Esophagus squamous epithelium (tissue), 5 donors: ENCODE data around the gene PLEKHG4. TPM values are rescaled to one million over a fixed set of nuclear protein-coding genes. Genes with fewer than 3 reads are reported as not detected.
A peak's percentile ranks its signal among the peaks of the same experiment; 100 is the strongest.

ENCODE experiments used
- DNase-seq: peaks from one replicate; lab custom pipeline; 2025; lab: John Stamatoyannopoulos, UW
- H3K27ac ChIP-seq, 4 donors: fragments of 200-600 bp; sonication (generic); one replicate each; pipeline ENCODE4 v1.5.1; 2016 to 2019; ENCODE audit warnings: mild to moderate bottlenecking in 1 of 4
- H3K27me3 ChIP-seq, 4 donors: fragments of 200-600 bp; sonication (generic); 1 replicate in 3 of 4; 2 replicates in 1 of 4; pipeline versions ENCODE4 v1.5.1 to v1.6.0; 2017 to 2021; ENCODE audit warnings: antibody characterized with exemption in 1 of 4
- H3K36me3 ChIP-seq, 3 donors: fragments of 200-600 bp; sonication (generic); one replicate each; pipeline ENCODE4 v1.5.1; 2016 to 2019
- H3K4me1 ChIP-seq, 3 donors: fragments of 200-600 bp; sonication (generic); one replicate each; pipeline ENCODE4 v1.5.1; 2017 to 2019
- H3K4me3 ChIP-seq, 4 donors: fragments of 200-600 bp; sonication (generic); 1 replicate in 3 of 4; 2 replicates in 1 of 4; pipeline ENCODE4 v1.5.1; 2016 to 2019; ENCODE audit warnings: mild to moderate bottlenecking in 2 of 4, moderate library complexity in 1 of 4
- H3K9me3 ChIP-seq, 3 donors: fragments of 200-600 bp; sonication (generic); one replicate each; pipeline ENCODE4 v1.5.1; 2016 to 2019
- POLR2A ChIP-seq, 4 donors: fragments of 450-650 bp; IDR thresholded peaks; one replicate each; pipeline ENCODE4 v1.6.1; 2017; ENCODE audit warnings: antibody characterized with exemption in 4 of 4, mild to moderate bottlenecking in 4 of 4, moderate library complexity in 3 of 4
- WGBS, 2 donors: methylation state at CpG; one replicate each; pipeline ENCODE4 v1.1.5; 2018; 5-methylcytosine and 5-hydroxymethylcytosine counted together
- intact Hi-C: fragments of 100-400 bp; cut with DNase I; formaldehyde crosslinking; loops from one replicate; pipeline ENCODE4 v1.15.0; 2022
- total RNA-seq, 4 donors: library from RNA; depleted of rRNA; stranded (reverse); fragments of >200 nt; gene quantifications; one replicate each; pipeline ENCODE4 v1.1.0, GENCODE V29; 2016
- TF ChIP-seq, protein P1 (sequence below), 6 experiments: fragments of 450-650 bp in 4 of 6; fragments of 200-600 bp in 2 of 6; sonication (generic) in 2 of 6; IDR thresholded peaks; one replicate each; pipeline ENCODE4 v1.5.1; 2016 to 2019; ENCODE audit warnings: antibody characterized with exemption in 6 of 6, mild to moderate bottlenecking in 4 of 6, moderate library complexity in 4 of 6
- donor health status: DM: yes; HTN: yes; CAD: no.

The PLEKHG4 gene
- total RNA-seq, 4 donors from 2014 or later = 5.0 to 11.4 (median 7.5) TPM

DNA sequence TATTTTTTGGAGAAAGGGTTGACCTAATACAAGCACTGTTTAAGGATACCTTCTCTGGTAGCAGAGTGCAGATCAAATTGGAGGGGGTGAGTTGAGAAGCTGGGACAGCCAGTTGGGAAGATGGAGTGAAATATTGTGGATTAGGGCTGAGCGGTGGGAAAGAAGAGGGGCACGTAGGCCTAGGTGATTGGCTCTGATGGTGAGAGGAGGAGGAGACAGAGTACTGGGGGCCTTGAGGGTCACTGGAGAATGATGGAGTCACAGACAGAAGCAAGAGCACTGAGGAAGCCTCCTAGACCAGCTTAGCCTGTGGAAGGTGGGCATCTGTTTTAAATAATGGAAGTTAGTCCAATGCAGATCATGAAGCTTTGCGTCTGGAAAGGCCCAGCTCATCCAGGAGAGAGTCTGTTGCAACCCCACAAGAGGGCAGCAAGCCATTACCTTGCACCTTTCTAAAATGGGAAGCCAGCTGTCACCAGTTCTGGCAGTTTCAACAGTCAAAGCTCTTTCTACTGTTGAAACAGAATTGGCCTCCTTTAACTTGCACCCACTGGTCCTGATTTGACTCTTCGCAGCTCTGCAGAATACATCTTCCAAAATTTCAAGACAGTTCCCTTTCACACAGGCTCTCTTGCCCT lies 18.8 kb upstream of the PLEKHG4 start:
- Histone ChIP-seq H3K4me1 (no peaks in the 10 kb centered on the region), H3K36me3 (no peaks in the 10 kb centered on the region), H3K27ac (no peak overlapping the region), H3K27me3 (peaks cover 0 to 36% (median 0%) of the 10 kb centered on the region in 4 donors), H3K4me3 (no peak overlapping the region), H3K9me3 (no peaks in the 10 kb centered on the region)
- intact Hi-C loops = no loop called here
- no peak for DNase-seq
- no peak for TF ChIP-seq POLR2A (IDR thresholded peaks at IDR 0.05)
- TF ChIP-seq, protein P1, sequence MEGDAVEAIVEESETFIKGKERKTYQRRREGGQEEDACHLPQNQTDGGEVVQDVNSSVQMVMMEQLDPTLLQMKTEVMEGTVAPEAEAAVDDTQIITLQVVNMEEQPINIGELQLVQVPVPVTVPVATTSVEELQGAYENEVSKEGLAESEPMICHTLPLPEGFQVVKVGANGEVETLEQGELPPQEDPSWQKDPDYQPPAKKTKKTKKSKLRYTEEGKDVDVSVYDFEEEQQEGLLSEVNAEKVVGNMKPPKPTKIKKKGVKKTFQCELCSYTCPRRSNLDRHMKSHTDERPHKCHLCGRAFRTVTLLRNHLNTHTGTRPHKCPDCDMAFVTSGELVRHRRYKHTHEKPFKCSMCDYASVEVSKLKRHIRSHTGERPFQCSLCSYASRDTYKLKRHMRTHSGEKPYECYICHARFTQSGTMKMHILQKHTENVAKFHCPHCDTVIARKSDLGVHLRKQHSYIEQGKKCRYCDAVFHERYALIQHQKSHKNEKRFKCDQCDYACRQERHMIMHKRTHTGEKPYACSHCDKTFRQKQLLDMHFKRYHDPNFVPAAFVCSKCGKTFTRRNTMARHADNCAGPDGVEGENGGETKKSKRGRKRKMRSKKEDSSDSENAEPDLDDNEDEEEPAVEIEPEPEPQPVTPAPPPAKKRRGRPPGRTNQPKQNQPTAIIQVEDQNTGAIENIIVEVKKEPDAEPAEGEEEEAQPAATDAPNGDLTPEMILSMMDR (IDR thresholded peaks at IDR 0.05) = peak in 4 of 6 experiments; percentile 14 to 60 (median 48)
- WGBS, 2 donors = 66 to 69% methylated on average over 4 of the region's 4 CpGs

DNA sequence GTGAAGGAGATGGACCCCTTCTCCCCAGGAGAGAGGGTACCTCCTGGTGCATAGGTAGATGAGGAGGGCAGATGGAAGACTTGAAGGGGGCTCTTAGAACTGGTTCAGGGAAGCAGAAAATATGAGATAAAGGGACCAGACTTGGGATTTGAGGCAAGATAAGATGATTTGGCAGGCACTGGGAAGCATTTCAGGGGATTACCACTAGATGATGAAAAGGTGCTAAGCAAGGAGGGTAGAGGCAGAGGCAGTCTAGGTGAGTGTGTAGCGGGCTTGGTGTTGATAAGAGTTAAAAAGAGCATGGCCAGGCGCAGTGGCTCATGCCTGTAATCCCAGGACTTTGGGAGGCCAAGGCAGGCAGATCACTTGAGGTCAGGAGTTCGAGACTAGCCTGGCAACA lies 16.1 kb upstream of the PLEKHG4 start:
- TF ChIP-seq, protein P1 (IDR thresholded peaks at IDR 0.05) = no peak
- no peak for TF ChIP-seq POLR2A (IDR thresholded peaks at IDR 0.05)
- 66 to 79% methylated on average over 3 of the region's 3 CpGs for WGBS, 2 donors
- Histone ChIP-seq H3K27ac (no peak overlapping the region), H3K4me3 (no peak overlapping the region), H3K4me1 (no peaks in the 10 kb centered on the region), H3K9me3 (no peaks in the 10 kb centered on the region), H3K27me3 (peaks cover 0 to 17% (median 0%) of the 10 kb centered on the region in 4 donors), H3K36me3 (no peaks in the 10 kb centered on the region)
- intact Hi-C loops = no loop called here
- no peak for DNase-seq

DNA sequence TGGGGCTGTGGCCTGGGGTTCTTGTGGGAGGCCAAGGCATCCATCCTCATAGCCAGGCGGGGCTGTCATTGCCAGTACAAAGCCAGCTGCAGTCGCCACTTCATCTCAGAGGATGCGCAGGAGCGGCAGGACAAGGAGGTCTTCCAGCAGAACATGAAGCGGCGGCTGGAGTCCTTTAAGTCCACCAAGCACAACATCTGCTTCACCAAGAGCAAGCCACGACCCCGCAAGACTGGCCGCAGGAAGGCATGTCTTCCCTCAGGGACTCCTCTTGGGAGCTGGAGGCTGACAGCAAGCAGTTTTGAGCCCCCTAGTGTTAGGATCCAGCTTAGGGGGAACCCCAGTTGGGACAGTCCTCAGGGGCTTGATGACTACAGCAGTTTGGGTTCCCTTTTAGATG lies 15.1 kb upstream of the PLEKHG4 start:
- 74% methylated on average over 8 of the region's 9 CpGs; no CpG with 5 or more reads in 1 of the 2 donors for WGBS, 2 donors
- no peak for DNase-seq

DNA sequence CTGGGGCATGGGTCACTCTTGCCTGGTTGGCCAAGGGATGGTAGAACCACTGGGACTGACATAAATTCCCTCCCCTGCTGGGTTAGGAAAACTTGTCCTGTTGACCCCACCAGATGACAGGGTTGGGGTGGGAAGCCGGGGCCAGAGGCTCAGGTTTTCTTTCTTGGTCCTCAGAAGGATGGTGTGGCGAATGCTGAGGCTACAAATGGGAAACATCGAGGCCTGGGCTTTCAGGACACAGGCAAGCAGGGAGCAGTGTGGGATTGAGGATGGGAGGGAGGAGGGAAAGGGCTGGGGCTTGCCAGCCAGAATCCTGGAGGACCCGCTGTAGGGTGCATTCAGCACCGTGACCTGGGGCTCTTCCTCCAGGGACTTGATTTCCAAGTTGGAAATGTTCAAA lies 14.5 kb upstream of the PLEKHG4 start:
- Histone ChIP-seq H3K4me1 (no peaks in the 10 kb centered on the region), H3K9me3 (no peaks in the 10 kb centered on the region), H3K4me3 (no peak overlapping the region), H3K36me3 (no peaks in the 10 kb centered on the region), H3K27ac (no peak overlapping the region), H3K27me3 (peaks cover 0 to 17% (median 0%) of the 10 kb centered on the region in 4 donors)
- WGBS, 2 donors = 85 to 100% methylated on average over 1 to 4 of the region's 5 CpGs
- TF ChIP-seq, protein P1 (IDR thresholded peaks at IDR 0.05) = no peak
- TF ChIP-seq POLR2A (IDR thresholded peaks at IDR 0.05) = no peak
- intact Hi-C loops = no loop called here
- no peak for DNase-seq

More for the DNA sequence above, 15.1 kb upstream of the PLEKHG4 start:
- Histone ChIP-seq H3K27me3 (peaks cover 0 to 17% (median 0%) of the 10 kb centered on the region in 4 donors), H3K4me3 (no peak overlapping the region), H3K36me3 (no peaks in the 10 kb centered on the region), H3K9me3 (no peaks in the 10 kb centered on the region), H3K27ac (no peak overlapping the region), H3K4me1 (no peaks in the 10 kb centered on the region)
- intact Hi-C loops = no loop called here
- TF ChIP-seq POLR2A (IDR thresholded peaks at IDR 0.05) = no peak
- TF ChIP-seq, protein P1 (IDR thresholded peaks at IDR 0.05) = no peak

DNA sequence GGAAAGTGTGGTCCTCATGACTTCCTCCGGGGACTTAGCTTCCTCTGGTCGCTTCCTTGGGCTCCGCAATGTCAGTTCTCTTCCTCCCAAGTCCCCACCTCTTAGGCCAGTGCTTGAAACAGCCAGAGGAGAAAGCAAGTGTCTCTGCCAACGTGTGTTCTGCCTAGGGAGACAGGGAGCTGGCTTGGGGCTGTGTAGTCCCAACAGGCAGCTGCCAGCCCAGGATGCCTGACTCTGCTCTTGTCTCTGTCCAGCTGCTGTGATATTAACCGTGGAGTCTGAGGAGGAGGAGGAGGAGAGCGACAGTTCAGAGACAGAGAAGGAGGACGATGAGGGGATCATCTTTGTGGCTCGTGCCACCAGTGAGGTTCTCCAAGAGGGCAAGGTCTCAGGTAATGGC lies 13.5 kb upstream of the PLEKHG4 start:
- no peak for DNase-seq

More for the DNA sequence above, 13.5 kb upstream of the PLEKHG4 start:
- WGBS, 2 donors = 65 to 68% methylated on average over 7 to 8 of the region's 8 CpGs
- no peak for TF ChIP-seq POLR2A (IDR thresholded peaks at IDR 0.05)
- intact Hi-C loops = no loop called here
- no peaks in the 10 kb centered on the region for H3K9me3 ChIP-seq
- H3K27me3 ChIP-seq = peaks cover 0 to 17% (median 0%) of the 10 kb centered on the region in 4 donors
- no peaks in the 10 kb centered on the region for H3K4me1 ChIP-seq
- H3K27ac ChIP-seq = no peak overlapping the region
- no peaks in the 10 kb centered on the region for H3K36me3 ChIP-seq
- no peak overlapping the region for H3K4me3 ChIP-seq
